B cell (primary cell): ENCODE data around the gene PLVAP. TPM values are rescaled to one million over a fixed set of nuclear protein-coding genes. Genes with fewer than 3 reads are reported as not detected.

Source experiments
- ATAC-seq: fragments of 200-7000 bp; cut with Tn5 transposase; one replicate; pipeline ENCODE4 v1.10.0; 2021; ENCODE audit warnings: low read depth, mild to moderate bottlenecking, moderate number of reproducible peaks, moderate library complexity
- CTCF ChIA-PET: fragments of 350-600 bp; sonication (Branson Sonifier 250); formaldehyde crosslinking; loops from one replicate; lab custom pipeline; 2021; ENCODE audit warnings: antibody characterized with exemption, inconsistent platforms; lab: Charles Lee
- POLR2A ChIA-PET: fragments of 350-600 bp; sonication (Branson Sonifier 250); formaldehyde crosslinking; loops from one replicate; lab custom pipeline; 2021; ENCODE audit warnings: antibody characterized with exemption; lab: Charles Lee
- DNase-seq: peaks from one replicate; pipeline ENCODE4 v3.0.0; 2013
- H2AFZ ChIP-seq: 2 replicates; pipeline ENCODE4 v1.6.1; 2012; ENCODE audit warnings: mild to moderate bottlenecking, low read depth, low read length; ENCODE audit not compliant: insufficient read depth, poor library complexity, severe bottlenecking
- H3K27ac ChIP-seq, 2 donors: 1 replicate in 1 of 2; 2 replicates in 1 of 2; pipeline ENCODE4 v1.5.1; 2012 to 2013; ENCODE audit warnings: low read length in 2 of 2, mild to moderate bottlenecking in 2 of 2, moderate library complexity in 1 of 2
- H3K27me3 ChIP-seq, 4 experiments: fragments of 200-600 bp in 1 of 4; sonication (generic) in 1 of 4; replicated peaks in 1 of 4; 1 replicate in 2 of 4; 2 replicates in 2 of 4; pipeline versions ENCODE4 v1.6.1 to v1.7.0; 2013 to 2016; ENCODE audit warnings: low read length in 3 of 4, mild to moderate bottlenecking in 2 of 4, mixed read lengths in 1 of 4, moderate library complexity in 1 of 4; ENCODE audit not compliant: insufficient read depth in 4 of 4, control insufficient read depth in 3 of 4; ENCODE audit errors: control extremely low read depth in 1 of 4
- H3K36me3 ChIP-seq, 2 experiments: replicated peaks in 1 of 2; 1 replicate in 1 of 2; 2 replicates in 1 of 2; pipeline versions ENCODE4 v1.6.1 to v1.7.1; 2013; ENCODE audit warnings: low read length in 1 of 2; ENCODE audit not compliant: insufficient read depth in 2 of 2, control insufficient read depth in 1 of 2; ENCODE audit errors: control extremely low read depth in 1 of 2, extremely low read depth in 1 of 2
- H3K4me1 ChIP-seq, 2 donors: fragments of 200-600 bp in 1 of 2; sonication (generic) in 1 of 2; 1 replicate in 1 of 2; 2 replicates in 1 of 2; pipeline versions ENCODE4 v1.5.1 to v1.6.1; 2013 to 2017; ENCODE audit warnings: low read length in 2 of 2; ENCODE audit not compliant: control insufficient read depth in 2 of 2, insufficient read depth in 2 of 2
- H3K4me2 ChIP-seq: replicated peaks from 2 replicates; pipeline ENCODE3; 2012; ENCODE audit warnings: mild to moderate bottlenecking, low read depth, low read length; ENCODE audit not compliant: poor library complexity, severe bottlenecking
- H3K4me3 ChIP-seq, 5 experiments: fragments of 200-600 bp in 1 of 5; sonication (generic) in 1 of 5; 1 replicate in 3 of 5; 2 replicates in 2 of 5; pipeline versions ENCODE4 v1.5.1 to v1.7.0; 2011 to 2016; ENCODE audit warnings: low read length in 4 of 5, mild to moderate bottlenecking in 4 of 5, low read depth in 2 of 5, control low read depth in 1 of 5, moderate library complexity in 1 of 5; ENCODE audit not compliant: insufficient read depth in 1 of 5; ENCODE audit errors: control extremely low read depth in 1 of 5, extremely low read depth in 1 of 5
- H3K79me2 ChIP-seq: fragments of 200-600 bp; sonication (generic); one replicate; pipeline ENCODE4 v1.6.0; 2016; ENCODE audit warnings: low read length; ENCODE audit not compliant: control insufficient read depth, insufficient read depth
- H3K9ac ChIP-seq: fragments of 200-600 bp; sonication (generic); 2 replicates; pipeline ENCODE4 v1.6.1; 2017; ENCODE audit warnings: mild to moderate bottlenecking, low read length, moderate library complexity
- H3K9me3 ChIP-seq, 3 donors: one replicate each; pipeline versions ENCODE4 v1.6.1 to v1.7.1; 2013; ENCODE audit warnings: low read length in 2 of 3; ENCODE audit not compliant: control insufficient read depth in 2 of 3, insufficient read depth in 1 of 3; ENCODE audit errors: control extremely low read depth in 1 of 3
- H4K20me1 ChIP-seq: 2 replicates; pipeline ENCODE4 v1.6.0; 2012; ENCODE audit warnings: mild to moderate bottlenecking, low read length; ENCODE audit not compliant: insufficient read depth, control insufficient read depth, poor library complexity, severe bottlenecking
- H3K27ac Mint-ChIP-seq: one replicate; pipeline ENCODE4 v1.8.0; 2021; ENCODE audit warnings: mixed read lengths
- H3K27me3 Mint-ChIP-seq: one replicate; pipeline ENCODE4 v1.8.0; 2021; ENCODE audit warnings: mixed read lengths
- H3K4me1 Mint-ChIP-seq: one replicate; pipeline ENCODE4 v1.8.0; 2021; ENCODE audit warnings: mixed read lengths
- H3K4me3 Mint-ChIP-seq: one replicate; pipeline ENCODE4 v1.8.0; 2021; ENCODE audit warnings: mixed read lengths
- H3K9me3 Mint-ChIP-seq: one replicate; pipeline ENCODE4 v1.8.0; 2022; ENCODE audit warnings: mixed read lengths; ENCODE audit not compliant: insufficient read depth
- CTCF ChIP-seq: fragments of 200-600 bp; IDR thresholded peaks from one replicate; pipeline ENCODE4 v1.8.0; 2022; ENCODE audit warnings: antibody characterized with exemption, mild to moderate bottlenecking
- EZH2 ChIP-seq: IDR thresholded peaks from 2 replicates; pipeline ENCODE4 v1.6.1; 2012; ENCODE audit warnings: borderline replicate concordance, low read depth, mild to moderate bottlenecking, moderate library complexity, low read length; ENCODE audit not compliant: insufficient read depth, poor library complexity, severe bottlenecking
- WGBS: methylation state at CpG from one replicate; pipeline ENCODE4 v1.1.5; 2013; ENCODE audit warnings: missing lambda C conversion rate; ENCODE audit not compliant: insufficient coverage; 5-methylcytosine and 5-hydroxymethylcytosine counted together
- intact Hi-C: fragments of 100-400 bp; cut with micrococcal nuclease; formaldehyde crosslinking; loops from one replicate; pipeline ENCODE4 v1.10.0; 2022
- polyA plus RNA-seq: library from polyadenylated mRNA; depleted of rRNA; stranded (reverse); fragments of >200 nt; gene quantifications from 2 replicates; pipeline ENCODE4 v1.2.3, GENCODE V29; 2012
- total RNA-seq, 2 donors: library from RNA; stranded (reverse); fragments of 120-200 nt in 1 of 2; gene quantifications; 1 replicate in 1 of 2; 2 replicates in 1 of 2; pipeline versions ENCODE4 v1.2.3 to v1.2.4, GENCODE V29; 2013 to 2022

PLVAP gene
- total and polyA plus RNA-seq, 2 donors (not counting 1 experiment from before 2014, with no cell fraction given), result 0.06 TPM; not detected in 1

GRCh38 chr19:17314007-17314593, 63.0 kb downstream of the PLVAP start:
- Histone ChIP-seq H4K20me1 (peaks cover 67% of the 10 kb centered on the region), H3K4me3 (no peak overlapping the region), H3K4me1 (peaks cover 9 to 13% of the 10 kb centered on the region in 2 donors), H3K9me3 (no peaks in the 10 kb centered on the region), H2AFZ (no peak overlapping the region), H3K27ac (no peak overlapping the region), H3K36me3 (peaks cover 0 to 25% of the 10 kb centered on the region in 2 experiments), H3K4me2 (no peak overlapping the region), H3K27me3 (no peaks in the 10 kb centered on the region), H3K79me2 (peaks cover 50% of the 10 kb centered on the region), H3K9ac (no peak overlapping the region)
- no peaks in the 10 kb centered on the region for H3K9me3 Mint-ChIP-seq
- peaks cover 18% of the 10 kb centered on the region for H3K4me1 Mint-ChIP-seq
- intact Hi-C loops, result no loop called here
- WGBS, result 99% methylated on average over 18 of the region's 19 CpGs
- ATAC-seq, result no peak
- no peak overlapping the region for H3K4me3 Mint-ChIP-seq
- no peaks in the 10 kb centered on the region for H3K27me3 Mint-ChIP-seq
- CTCF ChIA-PET, result interaction anchor here (0.6 kb wide), 1 partner anchor 1163 kb away, joined by 5 read pairs; no protein-coding TSS in a partner anchor
- peak; percentile 13 for DNase-seq
- POLR2A ChIA-PET, result no interaction called here
- H3K27ac Mint-ChIP-seq, result no peak overlapping the region
- TF ChIP-seq EZH2, result no peak
- TF ChIP-seq CTCF, result no peak
